ENCODE data around the gene MACROD1. TPM values are rescaled to one million over a fixed set of nuclear protein-coding genes. Genes with fewer than 3 reads are reported as not detected.

Gene MACROD1
- total RNA-seq, 1 donor from 2014 or later, result 27.8 TPM

GRCh38 chr11:64118876-64119665 lies 46.8 kb downstream of the MACROD1 start:
- TF ChIP-seq CTCF (conservative IDR thresholded peaks at IDR 0.05; ENCODE audit: low read depth, low read length), result no peak
- H3K4me3 ChIP-seq (ENCODE audit: low read depth, low read length), result no peak overlapping the region
- no peak for DNase-seq (ENCODE audit: low read depth)

- no peak for TF ChIP-seq CTCF (conservative IDR thresholded peaks at IDR 0.05; ENCODE audit: low read depth, low read length)
These were observed 48.0 kb downstream of the MACROD1 start for GRCh38 chr11:64117763-64118459.

GRCh38 chr11:64115531-64116522 lies 50.1 kb downstream of the MACROD1 start:
- H3K4me3 ChIP-seq (ENCODE audit: low read depth, low read length), result no peak overlapping the region
- TF ChIP-seq CTCF (conservative IDR thresholded peaks at IDR 0.05; ENCODE audit: low read depth, low read length), result no peak
- DNase-seq (ENCODE audit: low read depth), result no peak

More at GRCh38 chr11:64117763-64118459, 48.0 kb downstream of the MACROD1 start:
- H3K4me3 ChIP-seq (ENCODE audit: low read depth, low read length), result no peak overlapping the region
- no peak for DNase-seq (ENCODE audit: low read depth)

- DNase-seq (ENCODE audit: low read depth), result no peak
- no peak overlapping the region for H3K4me3 ChIP-seq (ENCODE audit: low read depth, low read length)
- TF ChIP-seq CTCF (conservative IDR thresholded peaks at IDR 0.05; ENCODE audit: low read depth, low read length), result no peak
These were observed 51.7 kb downstream of the MACROD1 start for GRCh38 chr11:64114231-64114630.

GRCh38 chr11:64113462-64113780 lies 52.5 kb downstream of the MACROD1 start:
- no peak for DNase-seq (ENCODE audit: low read depth)
- H3K4me3 ChIP-seq (ENCODE audit: low read depth, low read length), result no peak overlapping the region
- TF ChIP-seq CTCF (conservative IDR thresholded peaks at IDR 0.05; ENCODE audit: low read depth, low read length), result no peak

- H3K4me3 ChIP-seq (ENCODE audit: low read depth, low read length), result no peak overlapping the region
- no peak for TF ChIP-seq CTCF (conservative IDR thresholded peaks at IDR 0.05; ENCODE audit: low read depth, low read length)
- DNase-seq (ENCODE audit: low read depth), result no peak
These were observed 53.0 kb downstream of the MACROD1 start for GRCh38 chr11:64112771-64113461.

Data from epithelial cell of proximal tubule (primary cell).